Measurements from ENCODE around the gene NDUFB10.

The NDUFB10 gene

DNA sequence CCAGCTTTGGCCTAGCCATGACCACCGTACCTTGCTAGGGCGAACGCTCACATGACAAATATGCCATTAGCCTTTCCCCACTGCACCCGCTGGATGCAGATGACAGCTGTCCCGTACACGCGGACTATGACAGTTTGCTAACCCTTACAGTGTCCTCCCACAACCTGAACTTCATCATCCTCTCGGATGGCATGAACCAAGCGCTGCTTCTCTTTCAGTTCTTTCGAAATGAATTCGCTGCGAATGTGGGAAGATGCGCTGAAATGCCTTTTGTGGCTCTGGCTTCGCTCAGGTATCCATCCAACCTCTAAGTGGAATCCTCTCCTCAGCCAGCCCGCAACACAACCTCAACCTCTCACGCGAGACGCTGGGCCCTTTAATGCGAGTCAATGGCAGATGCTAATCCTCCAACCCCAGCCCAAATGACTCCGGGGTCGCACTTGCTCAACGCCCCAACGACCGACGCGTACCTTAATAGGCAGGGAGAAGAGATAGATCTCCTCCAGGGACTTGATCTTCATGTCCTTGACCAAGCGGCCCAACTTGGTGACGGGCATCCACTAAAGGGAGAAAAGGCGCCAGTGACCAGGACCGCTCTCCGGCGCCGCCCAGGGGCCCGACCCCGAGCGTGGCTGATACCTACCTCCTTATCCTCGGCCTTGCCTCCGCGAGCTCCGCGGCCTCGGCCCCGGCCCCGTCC is 4.6 kb downstream of the NDUFB10 start:
- H3K4me1 Mint-ChIP-seq, result peaks cover 52% of the 10 kb centered on the region
- no peaks in the 10 kb centered on the region for H3K27me3 Mint-ChIP-seq
- CTCF ChIA-PET, result interaction anchor here (1.2 to 1.5 kb wide), 2 partner anchors 22 to 40 kb away, joined by 3 to 4 read pairs; no protein-coding TSS in a partner anchor
- H3K36me3 Mint-ChIP-seq, result peaks cover 32% of the 10 kb centered on the region
- peak; percentile 53 for DNase-seq
- peak overlapping the region; percentile 92 for H3K4me3 Mint-ChIP-seq
- no peaks in the 10 kb centered on the region for H3K9me3 Mint-ChIP-seq
- peak overlapping the region; percentile 93 for H3K27ac Mint-ChIP-seq

GRCh38 chr16:1964506-1965395 is 5.4 kb downstream of the NDUFB10 start, which contains the start of gene RPS2:
Gene RPS2, minus strand, starts transcription at chr16:1964826. Its CDS starts 201 bp downstream, at chr16:1964625.
- H3K36me3 Mint-ChIP-seq, result peaks cover 32% of the 10 kb centered on the region
- peak within 1 kb of the TSS; percentile 96 for H3K27ac Mint-ChIP-seq
- H3K9me3 Mint-ChIP-seq, result no peaks in the 10 kb centered on the region
- CTCF ChIA-PET, result interaction anchor here (1.2 to 1.5 kb wide), 2 partner anchors 23 to 39 kb away, joined by 3 to 4 read pairs; no protein-coding TSS in a partner anchor
- peak within 1 kb of the TSS; percentile 92 for H3K4me3 Mint-ChIP-seq
- H3K4me1 Mint-ChIP-seq, result peaks cover 49% of the 10 kb centered on the region
- no peaks in the 10 kb centered on the region for H3K27me3 Mint-ChIP-seq
- DNase-seq, result peak; percentile 99

- DNase-seq, result no peak
- Mint-ChIP-seq H3K27ac (peak overlapping the region; percentile 96), H3K4me1 (peaks cover 48% of the 10 kb centered on the region), H3K27me3 (no peaks in the 10 kb centered on the region), H3K9me3 (no peaks in the 10 kb centered on the region), H3K4me3 (peak overlapping the region; percentile 92), H3K36me3 (peaks cover 32% of the 10 kb centered on the region)
- CTCF ChIA-PET, result interaction anchor here (0.5 to 1.5 kb wide), 2 partner anchors 39 to 1159 kb away, joined by 3 to 4 read pairs; no protein-coding TSS in a partner anchor
These were observed 6.2 kb downstream of the NDUFB10 start for GRCh38 chr16:1965396-1966001.

DNA sequence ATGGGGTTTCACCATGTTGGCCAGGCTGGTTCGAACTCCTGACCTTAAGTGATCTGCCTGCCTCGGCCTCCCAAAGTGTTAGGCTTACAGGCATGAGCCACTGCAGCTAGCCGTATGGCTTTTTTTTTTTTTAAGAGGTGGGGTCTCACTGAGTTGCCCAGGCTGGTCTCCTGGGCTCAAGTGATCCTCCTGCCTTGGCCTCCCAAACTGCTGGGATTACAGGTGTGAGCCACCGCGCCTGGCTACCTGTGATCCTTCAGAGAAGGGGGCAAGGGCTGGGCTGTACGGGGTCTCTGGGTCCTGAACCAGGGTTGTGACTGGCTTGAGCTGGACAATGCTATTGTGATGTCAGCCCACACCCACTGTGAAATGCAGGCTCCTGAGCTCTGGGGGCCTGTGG is 7.1 kb downstream of the NDUFB10 start, which contains the start of gene RNF151:
Gene RNF151, plus strand, starts transcription at position 397 of the 400 bp plus-strand sequence. CDS start 26 bp downstream, outside the sequence.
- no peaks in the 10 kb centered on the region for H3K9me3 Mint-ChIP-seq
- H3K27me3 Mint-ChIP-seq, result no peaks in the 10 kb centered on the region
- H3K36me3 Mint-ChIP-seq, result peaks cover 27% of the 10 kb centered on the region
- DNase-seq, result no peak
- H3K4me3 Mint-ChIP-seq, result peak within 1 kb of the TSS; percentile 92
- H3K4me1 Mint-ChIP-seq, result peaks cover 49% of the 10 kb centered on the region
- CTCF ChIA-PET, result no interaction called here
- H3K27ac Mint-ChIP-seq, result peak within 1 kb of the TSS; percentile 96

- peaks cover 16% of the 10 kb centered on the region for H3K36me3 Mint-ChIP-seq
- CTCF ChIA-PET, result no interaction called here
- peaks cover 47% of the 10 kb centered on the region for H3K4me1 Mint-ChIP-seq
- H3K27ac Mint-ChIP-seq, result peak overlapping the region; percentile 4
- no peak for DNase-seq
- no peak overlapping the region for H3K4me3 Mint-ChIP-seq
- no peaks in the 10 kb centered on the region for H3K9me3 Mint-ChIP-seq
- H3K27me3 Mint-ChIP-seq, result no peaks in the 10 kb centered on the region
These were observed 9.0 kb downstream of the NDUFB10 start for GRCh38 chr16:1968146-1968953.

- CTCF ChIA-PET, result interaction anchor here (1.0 to 1.4 kb wide), 3 partner anchors 11 to 13 kb away, joined by 3 to 5 read pairs (median 4); partner anchors contain the start of genes GFER and NDUFB10
- H3K4me3 Mint-ChIP-seq, result peak within 1 kb of the TSS; percentile 83
These were observed 12.6 kb downstream of the NDUFB10 start, which contains the start of gene TBL3 for GRCh38 chr16:1971796-1972489. Gene TBL3, plus strand, starts transcription at chr16:1972053. Its CDS starts 112 bp downstream, at chr16:1972165.

GRCh38 chr16:1972490-1972877 is 13.1 kb downstream of the NDUFB10 start:
- peaks cover 40% of the 10 kb centered on the region for H3K4me1 Mint-ChIP-seq
- H3K36me3 Mint-ChIP-seq, result peaks cover 15% of the 10 kb centered on the region
- peak; percentile 45 for DNase-seq
- H3K27ac Mint-ChIP-seq, result peak overlapping the region; percentile 100
- H3K9me3 Mint-ChIP-seq, result no peaks in the 10 kb centered on the region
- peak overlapping the region; percentile 83 for H3K4me3 Mint-ChIP-seq
- CTCF ChIA-PET, result interaction anchor here (1.4 kb wide), 1 partner anchor 12 kb away, joined by 5 read pairs; the partner anchor contains the start of gene GFER
- H3K27me3 Mint-ChIP-seq, result peaks cover 2% of the 10 kb centered on the region

More at GRCh38 chr16:1971796-1972489, 12.6 kb downstream of the NDUFB10 start, which contains the start of gene TBL3:
- H3K27ac Mint-ChIP-seq, result peak within 1 kb of the TSS; percentile 100
- H3K36me3 Mint-ChIP-seq, result peaks cover 14% of the 10 kb centered on the region
- no peaks in the 10 kb centered on the region for H3K9me3 Mint-ChIP-seq
- peak; percentile 97 for DNase-seq
- peaks cover 41% of the 10 kb centered on the region for H3K4me1 Mint-ChIP-seq
- no peaks in the 10 kb centered on the region for H3K27me3 Mint-ChIP-seq

DNA sequence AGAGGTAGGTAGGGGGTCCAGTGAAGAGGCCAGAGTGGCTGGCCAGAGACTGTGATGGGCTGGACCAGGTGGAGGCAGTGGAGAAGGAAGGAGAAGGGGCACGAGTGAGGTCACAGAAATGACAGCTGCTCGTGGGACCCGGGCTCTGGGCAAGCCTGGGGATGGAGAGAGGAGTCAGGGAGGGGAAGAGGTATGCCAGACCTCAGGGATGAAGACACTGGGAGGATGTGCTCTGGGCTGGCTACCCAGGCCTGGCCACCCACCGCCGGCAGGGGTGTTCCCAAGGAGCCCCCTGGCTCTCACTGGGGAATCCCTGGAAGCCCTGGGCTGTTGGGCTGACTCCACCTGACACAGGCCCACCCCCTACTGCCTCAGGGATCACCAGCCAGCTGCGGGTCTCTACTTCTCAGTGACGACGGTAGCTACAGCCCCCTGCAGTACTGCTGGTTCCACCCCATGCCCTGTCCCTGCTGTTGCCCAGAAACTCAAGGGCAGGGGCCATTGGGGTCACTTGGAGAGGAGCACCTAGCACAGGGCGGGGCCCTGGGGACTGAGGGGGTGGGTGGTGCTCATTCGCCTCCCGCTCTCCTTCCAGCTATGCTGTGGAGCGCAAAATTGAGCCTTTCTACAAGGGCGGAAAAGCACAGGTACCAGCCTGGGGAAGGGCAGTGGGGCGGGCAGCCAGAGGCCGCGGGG is 14.3 kb downstream of the NDUFB10 start:
- peaks cover 17% of the 10 kb centered on the region for H3K36me3 Mint-ChIP-seq
- H3K9me3 Mint-ChIP-seq, result no peaks in the 10 kb centered on the region
- peak overlapping the region; percentile 38 for H3K4me3 Mint-ChIP-seq
- no peak for DNase-seq
- no peak overlapping the region for H3K27ac Mint-ChIP-seq
- CTCF ChIA-PET, result no interaction called here
- H3K4me1 Mint-ChIP-seq, result peaks cover 37% of the 10 kb centered on the region
- peaks cover 7% of the 10 kb centered on the region for H3K27me3 Mint-ChIP-seq

GRCh38 chr16:1974157-1975070 is 15.1 kb downstream of the NDUFB10 start:
- Mint-ChIP-seq H3K9me3 (no peaks in the 10 kb centered on the region), H3K4me3 (no peak overlapping the region), H3K27me3 (peaks cover 9% of the 10 kb centered on the region), H3K36me3 (peaks cover 17% of the 10 kb centered on the region), H3K4me1 (peaks cover 37% of the 10 kb centered on the region), H3K27ac (no peak overlapping the region)
- CTCF ChIA-PET, result no interaction called here
- DNase-seq, result no peak

GRCh38 chr16:1975432-1976215 is 16.3 kb downstream of the NDUFB10 start:
- CTCF ChIA-PET, result no interaction called here
- no peak overlapping the region for H3K27ac Mint-ChIP-seq
- H3K4me3 Mint-ChIP-seq, result no peak overlapping the region
- no peaks in the 10 kb centered on the region for H3K9me3 Mint-ChIP-seq
- peaks cover 17% of the 10 kb centered on the region for H3K36me3 Mint-ChIP-seq
- peaks cover 21% of the 10 kb centered on the region for H3K27me3 Mint-ChIP-seq
- H3K4me1 Mint-ChIP-seq, result peaks cover 32% of the 10 kb centered on the region
- DNase-seq, result no peak

DNA sequence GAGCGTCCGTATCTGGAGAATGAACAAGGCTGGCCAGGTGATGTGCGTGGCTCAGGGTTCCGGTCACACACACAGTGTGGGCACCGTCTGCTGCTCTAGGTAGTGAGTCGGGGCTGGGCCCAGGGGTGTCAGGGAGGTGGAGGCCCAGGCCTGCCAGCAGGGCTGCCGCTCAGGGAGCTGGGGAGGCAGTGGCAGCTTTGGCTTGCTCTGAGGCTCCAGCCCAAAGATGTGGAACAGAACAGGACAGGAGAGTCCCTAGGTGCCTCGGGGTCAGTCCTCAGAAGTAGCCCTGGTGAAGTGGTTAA is 16.8 kb downstream of the NDUFB10 start:
- Mint-ChIP-seq H3K4me3 (no peak overlapping the region), H3K27ac (no peak overlapping the region), H3K36me3 (peaks cover 17% of the 10 kb centered on the region), H3K9me3 (no peaks in the 10 kb centered on the region), H3K27me3 (peaks cover 27% of the 10 kb centered on the region), H3K4me1 (peaks cover 26% of the 10 kb centered on the region)
- CTCF ChIA-PET, result no interaction called here
- DNase-seq, result no peak

All from activated naive CD4-positive, alpha-beta T cell treated with anti-CD3 and anti-CD28 coated beads, Interleukin-2, amount 10 ng/mL, durations not matched to agents 7 days and 5 days (primary cell).